Omental fat pad (tissue), 4 donors: Measurements from ENCODE around the gene FZR1. TPM values are rescaled to one million over a fixed set of nuclear protein-coding genes. Genes with fewer than 3 reads are reported as not detected.

Experiments
- ATAC-seq: fragments of 150-250 bp; one replicate; pipeline ENCODE4 v1.9.1; 2016; ENCODE audit warnings: mild to moderate bottlenecking, moderate library complexity; ENCODE audit not compliant: low FRiP score
- DNase-seq: peaks from one replicate; pipeline ENCODE4 v3.0.0-alpha.2; 2019; ENCODE audit warnings: low spot score
- CTCF ChIP-seq, 3 donors: fragments of 450-650 bp; IDR thresholded peaks; one replicate each; pipeline ENCODE4 v1.5.1; 2016 to 2017; ENCODE audit warnings: antibody characterized with exemption in 3 of 3, mild to moderate bottlenecking in 3 of 3, moderate library complexity in 2 of 3
- total RNA-seq, 4 donors: library from RNA; depleted of rRNA; stranded (reverse); fragments of >200 nt; gene quantifications; one replicate each; pipeline ENCODE4 v1.1.0, GENCODE V29; 2016

Gene FZR1
- total RNA-seq, 4 donors from 2014 or later, result 10.0 to 33.1 (median 15.3) TPM

DNA sequence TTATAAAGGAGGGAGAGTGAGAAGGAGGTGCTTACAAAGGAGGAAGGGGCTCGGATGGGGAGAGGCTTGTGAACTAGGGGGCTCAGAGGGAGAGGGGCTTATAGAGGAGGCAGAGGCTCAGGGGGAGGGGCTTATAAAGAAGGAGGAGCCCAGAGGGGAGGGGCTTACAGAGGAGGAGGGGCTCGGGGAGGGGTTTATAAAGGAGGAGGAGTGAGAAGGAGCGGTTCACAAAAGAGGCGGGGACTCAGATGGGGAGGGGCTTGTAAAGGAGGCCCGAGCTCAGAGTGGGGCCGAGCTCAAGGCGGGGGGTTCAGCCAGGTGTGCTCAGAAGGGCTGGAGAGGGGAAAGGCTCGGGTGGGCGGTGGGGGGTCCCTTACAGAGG lies 26.3 kb upstream of the FZR1 start:
- DNase-seq (no peak), ATAC-seq (no peak)
- TF ChIP-seq CTCF (IDR thresholded peaks at IDR 0.05), result no peak

- no peak for TF ChIP-seq CTCF (IDR thresholded peaks at IDR 0.05)
- no peak for DNase-seq
- no peak for ATAC-seq
These were observed 25.6 kb upstream of the FZR1 start, which contains the start of gene SMIM24 for GRCh38 chr19:3480383-3481091. Gene SMIM24, minus strand, starts transcription at chr19:3480525. Its CDS starts 62 bp downstream, at chr19:3480463.

GRCh38 chr19:3481241-3482090 lies 24.6 kb upstream of the FZR1 start:
- no peak for DNase-seq
- no peak for TF ChIP-seq CTCF (IDR thresholded peaks at IDR 0.05)
- no peak for ATAC-seq

GRCh38 chr19:3482507-3483225 lies 23.4 kb upstream of the FZR1 start:
- ATAC-seq (no peak), DNase-seq (no peak)
- no peak for TF ChIP-seq CTCF (IDR thresholded peaks at IDR 0.05)

DNA sequence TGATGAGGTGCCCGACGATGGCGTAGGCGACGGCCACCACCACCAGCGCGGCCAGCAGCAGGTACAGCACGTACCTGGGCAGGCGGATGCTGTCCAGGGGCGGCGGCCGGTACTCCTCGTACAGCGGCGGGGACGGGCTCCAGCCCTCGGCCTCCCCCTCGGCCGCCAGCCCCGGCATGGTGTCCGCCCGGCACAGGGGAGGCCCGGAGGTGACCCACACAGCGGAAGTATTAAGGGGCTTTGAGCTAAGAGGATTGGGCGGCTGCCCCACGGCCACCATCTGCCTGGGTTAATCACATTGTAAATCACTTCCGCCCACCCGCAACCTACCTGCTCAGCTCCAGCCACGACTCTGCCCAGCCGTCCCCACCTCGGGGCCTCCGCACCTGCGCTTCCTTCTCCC lies 22.9 kb upstream of the FZR1 start, which contains the start of gene SMIM44:
Gene SMIM44 (minus strand): TSS at position 216 of the 403 bp plus-strand sequence. CDS start 38 bp downstream, at position 178.
- no peak for DNase-seq
- no peak for ATAC-seq
- TF ChIP-seq CTCF (IDR thresholded peaks at IDR 0.05), result no peak

- ATAC-seq, result no peak
- DNase-seq, result no peak
- no peak for TF ChIP-seq CTCF (IDR thresholded peaks at IDR 0.05)
These were observed 14.6 kb upstream of the FZR1 start for GRCh38 chr19:3491396-3492119.
